Measurements from ENCODE around the gene SH2D1B.
"Not testable (repeated sequence)": the region's sequence is repeated elsewhere in the genome, so short reads cannot be mapped to it uniquely, and the experiment has no call there.

Gene SH2D1B

GRCh38 chr1:162361349-162361748 is 50.6 kb downstream of the SH2D1B start:
- DNase-seq (ENCODE audit: low read depth) = no peak

- no peak for DNase-seq (ENCODE audit: low read depth)
Observed at GRCh38 chr1:162360874-162361260, 51.1 kb downstream of the SH2D1B start.

GRCh38 chr1:162360237-162360873 is 51.6 kb downstream of the SH2D1B start:
- no peak for DNase-seq (ENCODE audit: low read depth)

GRCh38 chr1:162359523-162360236 is 52.3 kb downstream of the SH2D1B start:
- no peak for DNase-seq (ENCODE audit: low read depth)

GRCh38 chr1:162358928-162359327 is 53.0 kb downstream of the SH2D1B start:
- no peak for DNase-seq (ENCODE audit: low read depth)

GRCh38 chr1:162357681-162358266 is 54.2 kb downstream of the SH2D1B start:
- no peak for DNase-seq (ENCODE audit: low read depth)

- DNase-seq (ENCODE audit: low read depth) = no peak
Observed at GRCh38 chr1:162353702-162354101, 58.2 kb downstream of the SH2D1B start.

- no peak for DNase-seq (ENCODE audit: low read depth)
Observed at GRCh38 chr1:162353078-162353477, 58.9 kb downstream of the SH2D1B start.

GRCh38 chr1:162351874-162352273 is 60.1 kb downstream of the SH2D1B start:
- not testable (repeated sequence) for DNase-seq (ENCODE audit: low read depth)

- no peak for DNase-seq (ENCODE audit: low read depth)
Observed at GRCh38 chr1:162351246-162351842, 60.6 kb downstream of the SH2D1B start.

GRCh38 chr1:162349635-162350330 is 62.2 kb downstream of the SH2D1B start:
- DNase-seq (ENCODE audit: low read depth) = no peak

- DNase-seq (ENCODE audit: low read depth) = no peak
Observed at GRCh38 chr1:162347281-162347680, 64.7 kb downstream of the SH2D1B start.

Data from activated T-cell treated with anti-CD3 and anti-CD28 coated beads for 1 hour (primary cell).